A549 treated with Mapracorat at 1 μM for 4 hours (cell line): Measurements from ENCODE around the gene PPFIA3. TPM values are rescaled to one million over a fixed set of nuclear protein-coding genes. Genes with fewer than 3 reads are reported as not detected.

Source experiments
- total RNA-seq: library from RNA; stranded (reverse); fragments of 200-300 nt; extraction: Qiagen RNA extraction; gene quantifications from 5 replicates; pipeline ENCODE4 v1.2.3, GENCODE V29; 2022

Gene PPFIA3
- 4.7 to 9.0 TPM (median 8.0 TPM) in 5 replicates for total RNA-seq

GRCh38 chr19:49119411-49120324 lies at the start of gene PPFIA3:
Gene PPFIA3, plus strand, starts transcription at chr19:49119544. Its CDS starts 8,330 bp downstream, at chr19:49127874.

GRCh38 chr19:49085020-49085867 lies 34.1 kb upstream of the PPFIA3 start, which contains the start of gene SNRNP70:
Gene SNRNP70, plus strand, starts transcription at chr19:49085451. Its CDS starts 964 bp downstream, at chr19:49086415.

DNA sequence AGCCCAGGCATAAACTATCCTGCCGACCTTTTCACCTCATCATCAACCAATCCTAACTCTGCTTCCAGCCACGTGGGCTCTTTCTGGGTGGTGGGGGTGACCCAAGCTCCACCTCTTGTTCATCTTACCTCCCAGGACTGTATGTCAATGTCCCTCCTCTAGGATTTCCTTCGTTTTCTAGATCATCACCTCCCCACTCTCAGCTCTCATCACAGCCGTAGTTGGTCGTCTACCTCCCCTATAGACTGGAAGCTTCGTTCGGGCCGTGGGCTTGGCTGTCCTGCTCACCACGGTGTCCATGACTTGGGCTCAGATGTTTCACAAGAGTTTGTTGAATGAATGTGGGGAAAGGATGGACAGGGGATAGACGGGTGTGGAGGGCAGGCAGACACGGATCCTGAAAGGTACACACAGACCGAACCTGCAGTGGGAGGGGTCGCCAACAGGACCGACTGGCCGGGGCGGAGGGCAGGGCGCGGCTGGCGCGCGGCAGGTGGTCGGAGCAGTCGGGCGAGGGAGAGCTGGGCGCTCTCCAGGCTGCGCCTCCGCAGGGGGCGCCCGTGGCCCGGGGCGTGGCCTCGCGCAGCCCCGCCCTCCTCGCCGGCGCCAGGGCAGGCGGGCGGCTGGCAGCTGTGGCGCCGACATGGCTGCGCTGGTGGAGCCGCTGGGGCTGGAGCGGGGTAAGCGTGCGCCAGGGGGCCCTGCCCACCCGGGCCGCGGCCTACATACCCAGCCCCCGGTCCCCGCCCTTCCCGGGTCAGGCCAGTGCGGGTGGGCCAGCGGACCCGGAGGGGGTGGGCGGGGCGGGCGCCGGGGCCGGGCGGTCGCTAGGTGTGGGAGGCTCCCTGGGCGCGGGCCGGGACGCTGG lies 5.3 kb upstream of the PPFIA3 start, which contains the start of gene LIN7B:
Gene LIN7B (plus strand): TSS at position 609 of the 868 bp plus-strand sequence. CDS start 35 bp downstream, at position 644.

DNA sequence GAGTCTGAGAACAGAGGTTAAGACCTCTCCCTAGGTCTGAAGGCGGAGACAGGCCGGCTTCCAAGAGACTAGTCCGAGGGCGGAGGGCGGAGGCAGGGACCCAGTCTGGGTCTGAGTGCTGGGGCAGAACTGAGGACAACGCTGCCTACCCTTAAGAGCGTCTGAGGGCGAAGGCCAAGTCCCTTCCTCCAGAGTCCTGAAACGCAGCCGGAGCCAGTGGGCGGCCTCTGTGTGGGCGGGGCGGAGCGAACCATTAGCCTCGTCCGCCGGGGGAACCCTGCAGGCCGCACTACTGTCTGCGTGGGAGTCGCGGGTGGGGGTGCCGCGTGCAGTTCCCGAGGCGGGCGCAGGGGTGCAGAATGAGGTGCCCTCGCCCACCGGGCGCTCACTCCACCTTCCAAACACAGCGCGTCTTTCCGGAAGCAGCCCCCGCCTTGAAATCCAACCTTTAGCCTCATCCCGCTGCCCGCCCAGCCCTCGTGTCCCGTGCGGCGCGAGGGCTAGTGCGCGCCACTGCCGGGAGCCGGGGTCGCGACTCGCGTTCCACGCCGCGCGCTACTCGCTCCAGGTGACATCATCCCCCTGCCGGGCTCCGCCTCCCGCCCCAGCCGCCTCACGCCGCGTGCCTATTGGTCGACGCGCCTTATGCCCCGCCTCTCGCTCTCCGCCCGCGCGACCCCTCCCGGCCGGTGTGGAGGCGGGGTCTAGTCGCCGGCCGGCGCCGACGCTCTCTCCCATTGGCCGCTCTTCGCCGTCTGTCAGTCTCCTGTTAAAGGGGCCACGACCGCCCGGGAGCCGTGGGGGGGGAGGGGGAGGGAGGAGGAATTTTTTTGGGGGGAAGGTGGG lies 556 bp upstream of the PPFIA3 start, which contains the start of gene C19orf73:
Gene C19orf73 (minus strand): TSS at position 579 of the 846 bp plus-strand sequence. CDS start 121 bp downstream, at position 458.

GRCh38 chr19:49155005-49155819 lies 35.9 kb downstream of the PPFIA3 start, which contains the start of gene HRC:
Gene HRC, minus strand, starts transcription at chr19:49155396. Its CDS starts 159 bp downstream, at chr19:49155237.

DNA sequence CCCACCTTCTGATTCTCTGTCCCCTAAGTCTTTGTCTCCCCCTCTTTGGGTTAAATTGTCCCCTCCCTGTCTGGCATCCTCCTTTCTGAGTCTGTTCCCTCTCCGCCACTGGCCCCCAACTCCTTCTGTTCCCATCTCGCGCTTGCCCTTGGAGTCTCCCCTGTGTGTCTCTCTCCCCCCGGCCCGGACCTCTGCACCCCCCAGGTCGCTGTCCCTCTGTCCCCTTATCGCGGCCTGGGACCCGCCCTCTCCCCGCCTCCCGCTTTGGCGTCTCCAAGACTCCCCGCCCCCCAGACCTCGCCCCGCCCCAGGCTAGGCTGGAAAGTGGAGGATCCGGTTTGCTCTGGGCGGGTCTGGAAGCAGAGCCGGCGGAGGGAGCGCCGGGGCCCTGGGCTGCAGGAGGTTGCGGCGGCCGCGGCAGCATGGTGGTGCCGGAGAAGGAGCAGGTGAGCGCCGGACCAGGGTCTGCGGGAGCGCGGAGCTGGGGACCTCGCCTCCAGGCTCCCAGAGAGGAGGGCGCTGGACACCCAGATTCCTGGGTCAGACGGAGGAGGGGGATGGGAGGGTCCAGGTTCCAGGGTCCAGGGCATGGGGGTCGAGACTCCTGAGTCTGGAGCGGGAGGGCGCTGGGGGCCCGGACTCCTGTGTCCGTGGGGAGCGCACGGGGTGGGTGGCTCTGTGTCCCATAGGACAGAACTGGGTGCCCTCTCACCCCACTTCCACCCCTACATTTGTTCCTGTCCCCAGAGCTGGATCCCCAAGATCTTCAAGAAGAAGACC lies 38.3 kb downstream of the PPFIA3 start, which contains the start of gene TRPM4:
Gene TRPM4 (plus strand): TSS at position 348 of the 780 bp plus-strand sequence. CDS start 75 bp downstream, at position 423.

Other genes starting within 250 kb of the PPFIA3 start
- 81.6 to 126 TPM (median 104 TPM) in 5 replicates for gene PPP1R15A, start 247.1 kb upstream of the PPFIA3 start, total RNA-seq
- gene TULP2, start 220.8 kb upstream of the PPFIA3 start, total RNA-seq: not detected in 5 replicates
- 201 to 205 TPM (median 202 TPM) in 5 replicates for gene NUCB1, start 219.2 kb upstream of the PPFIA3 start, total RNA-seq
- 0.80 to 2.3 TPM (median 1.2 TPM) in 5 replicates for gene DHDH, start 185.8 kb upstream of the PPFIA3 start, total RNA-seq
- gene BAX, start 164.7 kb upstream of the PPFIA3 start, total RNA-seq: 272 to 378 TPM (median 341 TPM) in 5 replicates
- 17,118 to 23,794 TPM (median 18,268 TPM) in 5 replicates for gene FTL, start 154.2 kb upstream of the PPFIA3 start, total RNA-seq
- 18.8 to 23.7 TPM (median 19.5 TPM) in 5 replicates for gene GYS1, start 126.2 kb upstream of the PPFIA3 start, total RNA-seq
- gene RUVBL2, start 125.7 kb upstream of the PPFIA3 start, total RNA-seq: 221 to 255 TPM (median 225 TPM) in 5 replicates
- not detected in 5 replicates for gene LHB, start 102.5 kb upstream of the PPFIA3 start, total RNA-seq
- 0.64 TPM in 1 of 5 replicates, not detected in the others for gene CGB3, start 95.2 kb upstream of the PPFIA3 start, total RNA-seq
- 0.44 TPM in 1 of 5 replicates, not detected in the others for gene CGB2, start 87.7 kb upstream of the PPFIA3 start, total RNA-seq
- gene CGB1, start 82.6 kb upstream of the PPFIA3 start, total RNA-seq: not detected in 5 replicates
- 0.38 to 0.85 TPM (median 0.62 TPM) in 4 of 5 replicates, not detected in the other for gene CGB5, start 75.7 kb upstream of the PPFIA3 start, total RNA-seq
- gene CGB8, start 70.4 kb upstream of the PPFIA3 start, total RNA-seq: 2.4 to 3.4 TPM (median 3.2 TPM) in 5 replicates
- gene CGB7, start 61.8 kb upstream of the PPFIA3 start, total RNA-seq: 0.36 to 0.83 TPM (median 0.53 TPM) in 5 replicates
- gene NTF4, start 54.7 kb upstream of the PPFIA3 start, total RNA-seq: 0.35 to 1.6 TPM (median 0.63 TPM) in 5 replicates
- not detected in 5 replicates for gene KCNA7, start 46.8 kb upstream of the PPFIA3 start, total RNA-seq
- 286 to 352 TPM (median 322 TPM) in 5 replicates for gene SNRNP70, start 34.1 kb upstream of the PPFIA3 start, total RNA-seq
- 5.5 to 8.7 TPM (median 7.2 TPM) in 5 replicates for gene LIN7B, start 5.2 kb upstream of the PPFIA3 start, total RNA-seq
- gene C19orf73, start 401 bp upstream of the PPFIA3 start, total RNA-seq: 1.2 to 2.4 TPM (median 1.6 TPM) in 5 replicates
- gene HRC, start 35.9 kb downstream of the PPFIA3 start, total RNA-seq: not detected in 5 replicates
- gene TRPM4, start 38.2 kb downstream of the PPFIA3 start, total RNA-seq: 8.4 to 11.5 TPM (median 9.5 TPM) in 5 replicates
- gene SLC6A16, start 205.6 kb downstream of the PPFIA3 start, total RNA-seq: 0.64 to 1.7 TPM (median 1.4 TPM) in 5 replicates
- gene CD37, start 215.9 kb downstream of the PPFIA3 start, total RNA-seq: not detected in 5 replicates
- gene TEAD2, start 242.9 kb downstream of the PPFIA3 start, total RNA-seq: 14.1 to 20.5 TPM (median 17.5 TPM) in 5 replicates
- 0.11 to 1.1 TPM (median 0.59 TPM) in 5 replicates for gene DKKL1, start 244.3 kb downstream of the PPFIA3 start, total RNA-seq